ENCODE data around the gene TXNRD2. TPM values are rescaled to one million over a fixed set of nuclear protein-coding genes. Genes with fewer than 3 reads are reported as not detected.

TXNRD2 gene
- total RNA-seq, 1 donor from 2014 or later, result 47.5 TPM

DNA sequence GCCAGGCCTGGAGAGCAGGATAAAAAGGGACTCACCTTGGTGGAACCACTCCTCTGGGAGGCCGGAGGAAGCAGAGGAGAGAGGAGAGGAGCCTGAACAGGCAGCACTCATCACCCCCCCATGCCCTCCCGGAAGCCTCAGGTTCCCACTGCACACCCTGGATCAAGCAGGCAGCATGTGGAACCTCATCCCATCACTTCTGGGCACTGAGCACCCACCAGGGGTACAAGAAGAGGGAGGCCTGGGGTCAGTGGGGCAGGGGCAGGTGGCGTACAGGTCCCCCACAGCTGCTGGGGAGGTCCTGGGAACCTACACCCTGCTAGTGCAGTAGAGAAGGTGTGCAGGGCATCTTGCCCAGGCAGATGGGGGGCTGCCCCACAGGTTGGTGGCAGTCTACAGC lies 35.1 kb upstream of the TXNRD2 start:
- Histone ChIP-seq H3K27ac (no peak overlapping the region), H3K36me3 (peaks cover 32% of the 10 kb centered on the region), H3K9me3 (no peaks in the 10 kb centered on the region), H3K4me3 (no peak overlapping the region), H3K4me1 (no peaks in the 10 kb centered on the region), H3K27me3 (ENCODE audit: low read depth) (no peaks in the 10 kb centered on the region)
- TF ChIP-seq, protein P1, sequence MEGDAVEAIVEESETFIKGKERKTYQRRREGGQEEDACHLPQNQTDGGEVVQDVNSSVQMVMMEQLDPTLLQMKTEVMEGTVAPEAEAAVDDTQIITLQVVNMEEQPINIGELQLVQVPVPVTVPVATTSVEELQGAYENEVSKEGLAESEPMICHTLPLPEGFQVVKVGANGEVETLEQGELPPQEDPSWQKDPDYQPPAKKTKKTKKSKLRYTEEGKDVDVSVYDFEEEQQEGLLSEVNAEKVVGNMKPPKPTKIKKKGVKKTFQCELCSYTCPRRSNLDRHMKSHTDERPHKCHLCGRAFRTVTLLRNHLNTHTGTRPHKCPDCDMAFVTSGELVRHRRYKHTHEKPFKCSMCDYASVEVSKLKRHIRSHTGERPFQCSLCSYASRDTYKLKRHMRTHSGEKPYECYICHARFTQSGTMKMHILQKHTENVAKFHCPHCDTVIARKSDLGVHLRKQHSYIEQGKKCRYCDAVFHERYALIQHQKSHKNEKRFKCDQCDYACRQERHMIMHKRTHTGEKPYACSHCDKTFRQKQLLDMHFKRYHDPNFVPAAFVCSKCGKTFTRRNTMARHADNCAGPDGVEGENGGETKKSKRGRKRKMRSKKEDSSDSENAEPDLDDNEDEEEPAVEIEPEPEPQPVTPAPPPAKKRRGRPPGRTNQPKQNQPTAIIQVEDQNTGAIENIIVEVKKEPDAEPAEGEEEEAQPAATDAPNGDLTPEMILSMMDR (IDR thresholded peaks at IDR 0.05), result no peak
- intact Hi-C loops (cut with DNase I), result no loop called here
- no peak for ATAC-seq
- DNase-seq, result no peak

DNA sequence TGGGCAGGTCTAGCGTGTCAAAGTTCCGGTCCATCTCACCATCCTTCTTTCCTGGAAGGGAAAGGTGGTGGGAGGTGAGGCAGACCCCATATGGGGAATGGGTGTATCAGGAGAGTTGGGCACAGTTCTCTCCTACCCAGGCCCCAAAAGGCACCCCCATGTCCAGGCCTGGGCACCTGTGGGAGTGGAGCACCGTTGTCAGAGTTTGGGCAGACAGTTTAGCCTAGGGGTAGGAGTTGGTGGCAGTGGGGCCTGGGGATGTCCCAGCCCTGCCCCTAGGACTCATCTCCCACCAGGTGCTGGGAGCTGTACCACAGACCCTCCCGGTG lies 34.1 kb upstream of the TXNRD2 start:
- H3K36me3 ChIP-seq, result peaks cover 34% of the 10 kb centered on the region
- H3K4me3 ChIP-seq, result no peak overlapping the region
- no peaks in the 10 kb centered on the region for H3K27me3 ChIP-seq (ENCODE audit: low read depth)
- TF ChIP-seq, protein P1 (IDR thresholded peaks at IDR 0.05), result no peak
- H3K4me1 ChIP-seq, result peaks cover 10% of the 10 kb centered on the region
- ATAC-seq (no peak), DNase-seq (no peak)
- no peak overlapping the region for H3K27ac ChIP-seq
- no peaks in the 10 kb centered on the region for H3K9me3 ChIP-seq
- intact Hi-C loops (cut with DNase I), result no loop called here

DNA sequence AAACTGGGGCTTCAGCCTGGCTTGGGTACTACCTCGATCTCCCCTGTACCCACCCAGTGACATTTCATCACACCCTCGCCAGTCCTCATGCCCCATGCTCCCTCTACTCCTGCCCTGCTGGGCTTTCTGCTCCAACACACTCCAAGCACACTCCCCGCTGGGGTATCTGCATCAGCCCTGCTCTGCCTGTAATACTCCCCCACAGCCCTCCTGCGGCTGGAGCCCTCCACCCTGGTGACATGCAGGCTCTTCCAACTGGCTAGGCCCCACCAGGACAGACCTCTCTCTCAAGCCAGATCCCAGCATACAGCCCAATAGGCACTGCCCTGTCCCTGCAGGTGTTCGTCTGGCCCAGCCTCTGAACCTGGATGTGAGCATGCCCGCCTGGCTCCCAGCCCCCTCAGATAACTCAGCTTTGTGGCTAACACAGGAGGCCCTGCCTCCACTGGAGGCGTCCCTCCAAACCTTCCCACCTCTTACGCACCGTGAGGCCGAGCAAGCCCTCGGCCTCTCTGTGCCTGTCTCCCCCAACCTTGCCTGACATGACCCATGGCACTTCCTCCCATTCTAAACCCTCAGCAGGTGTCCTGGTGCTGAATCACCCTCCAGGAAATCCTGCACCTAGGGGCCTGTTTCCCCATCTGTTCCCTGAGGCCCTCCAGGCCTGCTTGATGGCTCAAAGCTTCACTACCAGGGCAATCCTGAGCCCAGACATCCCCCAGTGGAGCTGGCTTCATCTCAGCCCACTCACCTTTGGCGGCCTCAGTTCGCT lies 33.5 kb upstream of the TXNRD2 start:
- Histone ChIP-seq H3K27ac (no peak overlapping the region), H3K9me3 (no peaks in the 10 kb centered on the region), H3K4me1 (peaks cover 13% of the 10 kb centered on the region), H3K4me3 (no peak overlapping the region), H3K27me3 (ENCODE audit: low read depth) (no peaks in the 10 kb centered on the region), H3K36me3 (peaks cover 39% of the 10 kb centered on the region)
- ATAC-seq, result no peak
- TF ChIP-seq, protein P1 (IDR thresholded peaks at IDR 0.05), result no peak
- intact Hi-C loops (cut with DNase I), result no loop called here
- no peak for DNase-seq

DNA sequence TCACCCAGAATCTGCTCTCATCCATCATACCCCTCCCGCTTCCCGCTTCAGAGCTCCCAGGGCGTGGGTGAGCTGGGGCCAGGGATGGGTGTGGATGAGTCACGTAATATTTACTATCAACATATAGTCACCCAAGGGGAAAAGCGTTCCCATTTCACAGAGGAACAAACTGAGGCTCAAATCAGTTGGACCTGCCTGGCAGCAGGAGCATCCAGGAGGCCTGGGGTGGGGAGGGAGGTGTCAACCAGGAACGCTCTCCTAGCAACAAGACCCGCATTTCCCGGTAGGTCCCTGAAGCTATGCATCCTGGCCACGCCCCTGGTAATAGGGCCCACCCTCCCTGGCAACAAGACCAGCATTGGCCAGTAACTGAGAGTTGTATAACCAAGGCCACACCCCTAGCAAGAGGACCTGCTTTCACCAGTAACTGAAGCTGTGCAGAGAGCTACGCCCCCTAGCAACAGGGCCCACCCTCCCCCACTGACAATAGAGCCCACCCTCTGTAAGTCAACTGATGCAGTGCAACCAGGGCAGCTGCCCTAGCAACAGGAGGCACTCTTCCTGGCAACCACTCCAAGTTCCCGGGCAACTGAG lies 32.7 kb upstream of the TXNRD2 start:
- Histone ChIP-seq H3K27me3 (ENCODE audit: low read depth) (no peaks in the 10 kb centered on the region), H3K4me3 (no peak overlapping the region), H3K36me3 (peaks cover 44% of the 10 kb centered on the region), H3K4me1 (peaks cover 13% of the 10 kb centered on the region), H3K9me3 (no peaks in the 10 kb centered on the region), H3K27ac (no peak overlapping the region)
- DNase-seq, result peak; percentile 66
- peak; percentile 4 to 23 for ATAC-seq
- intact Hi-C loops (cut with DNase I), result no loop called here
- TF ChIP-seq, protein P1 (IDR thresholded peaks at IDR 0.05), result no peak

DNA sequence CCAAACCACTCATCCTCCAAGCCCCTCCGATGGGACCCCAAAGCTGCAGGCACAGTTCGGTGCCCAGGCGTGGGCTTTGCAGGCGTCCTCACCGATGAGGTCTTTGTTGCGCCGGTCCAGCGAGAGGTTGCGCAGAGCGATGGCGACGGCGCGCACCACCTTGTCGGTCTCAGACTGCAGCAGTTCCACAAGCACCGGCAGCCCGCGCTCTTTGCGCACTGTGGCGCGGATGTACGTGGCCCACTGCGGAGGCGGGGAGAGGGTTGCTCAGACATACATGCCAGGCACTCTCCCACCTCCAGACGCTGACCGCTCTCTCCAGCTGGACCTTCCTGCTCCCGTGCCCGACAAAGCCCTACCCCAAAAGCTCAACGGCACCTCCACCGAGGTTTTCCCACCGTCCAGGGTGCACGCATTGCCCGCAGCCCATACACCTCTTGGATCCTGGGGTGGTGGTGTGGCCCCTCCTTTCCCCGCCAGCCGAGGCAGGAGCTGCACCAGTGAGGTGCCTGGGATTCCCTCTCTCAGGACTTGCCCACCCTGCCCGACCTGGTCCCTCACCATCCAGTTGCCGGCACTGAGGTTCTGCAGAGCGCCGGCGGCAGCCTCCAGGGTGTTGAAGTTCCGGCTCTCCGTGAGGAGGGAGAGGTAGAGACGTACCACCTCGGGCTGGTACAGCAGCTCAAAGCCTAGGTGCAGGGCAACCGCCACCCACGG lies 32.1 kb upstream of the TXNRD2 start:
- no peaks in the 10 kb centered on the region for H3K9me3 ChIP-seq
- H3K4me1 ChIP-seq, result peaks cover 13% of the 10 kb centered on the region
- TF ChIP-seq, protein P1 (IDR thresholded peaks at IDR 0.05), result no peak
- intact Hi-C loops (cut with DNase I), result no loop called here
- DNase-seq (no peak), ATAC-seq (no peak)
- H3K36me3 ChIP-seq, result peaks cover 47% of the 10 kb centered on the region
- H3K27me3 ChIP-seq (ENCODE audit: low read depth), result no peaks in the 10 kb centered on the region
- H3K27ac ChIP-seq, result no peak overlapping the region
- no peak overlapping the region for H3K4me3 ChIP-seq

Data from lower lobe of right lung (tissue), 2 donors.